Non-pigmented ciliary epithelial cell (primary cell): Measurements from ENCODE around the gene HS2ST1.
"Not testable (repeated sequence)": the region's sequence is repeated elsewhere in the genome, so short reads cannot be mapped to it uniquely, and the experiment has no call there.

Experiments used
- DNase-seq: peaks from one replicate; pipeline ENCODE4 v3.0.0-alpha.2; 2010; ENCODE audit warnings: low read depth

HS2ST1 gene

GRCh38 chr1:86914601-86914997 is at the start of gene HS2ST1:
HS2ST1 (plus strand) TSS chr1:86914635.
- no peak for DNase-seq

- DNase-seq, result no peak
These were observed 48.3 kb upstream of the HS2ST1 start for GRCh38 chr1:86865973-86866637.

GRCh38 chr1:86866665-86867064 is 47.8 kb upstream of the HS2ST1 start:
- peak; percentile 41 for DNase-seq

GRCh38 chr1:86867278-86867677 is 47.2 kb upstream of the HS2ST1 start:
- not testable (repeated sequence) for DNase-seq

- DNase-seq, result no peak
These were observed 46.0 kb upstream of the HS2ST1 start for GRCh38 chr1:86868477-86868876.

GRCh38 chr1:86871001-86871400 is 43.4 kb upstream of the HS2ST1 start:
- DNase-seq, result no peak

GRCh38 chr1:86872086-86872485 is 42.3 kb upstream of the HS2ST1 start:
- no peak for DNase-seq

- no peak for DNase-seq
These were observed 38.7 kb upstream of the HS2ST1 start for GRCh38 chr1:86875722-86876121.

- no peak for DNase-seq
These were observed 26.8 kb upstream of the HS2ST1 start for GRCh38 chr1:86887479-86888162.

GRCh38 chr1:86888327-86888726 is 26.1 kb upstream of the HS2ST1 start:
- DNase-seq, result no peak

- DNase-seq, result not testable (repeated sequence)
These were observed 15.0 kb upstream of the HS2ST1 start for GRCh38 chr1:86899401-86899800.

GRCh38 chr1:86905875-86906274 is 8.6 kb upstream of the HS2ST1 start:
- DNase-seq, result no peak

- no peak for DNase-seq
These were observed 8.0 kb upstream of the HS2ST1 start for GRCh38 chr1:86906419-86906818.

GRCh38 chr1:86912281-86912900 is 2.0 kb upstream of the HS2ST1 start:
- no peak for DNase-seq

GRCh38 chr1:86913399-86913895 is 988 bp upstream of the HS2ST1 start:
- no peak for DNase-seq

GRCh38 chr1:86913896-86914600 is 387 bp upstream of the HS2ST1 start, which contains the start of gene SELENOF:
SELENOF (minus strand) TSS chr1:86914126; CDS start chr1:86914111, 15 bp downstream.
- DNase-seq, result peak; percentile 100

GRCh38 chr1:86914998-86915736 is 732 bp downstream of the HS2ST1 start:
- DNase-seq, result peak; percentile 18

GRCh38 chr1:86915737-86916235 is 1.4 kb downstream of the HS2ST1 start:
- DNase-seq, result no peak

- DNase-seq, result no peak
These were observed 2.3 kb downstream of the HS2ST1 start for GRCh38 chr1:86916752-86917151.

- no peak for DNase-seq
These were observed 8.0 kb downstream of the HS2ST1 start for GRCh38 chr1:86922445-86922844.

GRCh38 chr1:86924324-86924960 is 10.0 kb downstream of the HS2ST1 start:
- no peak for DNase-seq
